Tibial nerve (tissue), 4 donors: ENCODE results near the gene ABCC10. TPM values are rescaled to one million over a fixed set of nuclear protein-coding genes. Genes with fewer than 3 reads are reported as not detected.

Source experiments
- DNase-seq, 2 donors: peaks; one replicate each; pipeline ENCODE4 v3.0.0-alpha.2; 2019; ENCODE audit warnings: low spot score in 2 of 2
- H3K27ac ChIP-seq, 4 donors: fragments of 200-600 bp; sonication (generic) in 3 of 4; one replicate each; pipeline ENCODE4 v1.5.1; 2017 to 2019; ENCODE audit warnings: mild to moderate bottlenecking in 1 of 4
- H3K27me3 ChIP-seq, 2 donors: fragments of 200-600 bp; sonication (generic) in 1 of 2; one replicate each; pipeline versions ENCODE4 v1.5.1 to v1.6.0; 2017 to 2019
- H3K36me3 ChIP-seq, 3 donors: fragments of 200-600 bp; sonication (generic); one replicate each; pipeline ENCODE4 v1.5.1; 2018 to 2019
- H3K4me1 ChIP-seq, 4 donors: fragments of 200-600 bp; sonication (generic) in 3 of 4; one replicate each; pipeline ENCODE4 v1.5.1; 2017 to 2019
- H3K4me3 ChIP-seq, 4 donors: fragments of 200-600 bp; sonication (generic) in 3 of 4; one replicate each; pipeline ENCODE4 v1.5.1; 2017 to 2019; ENCODE audit warnings: mild to moderate bottlenecking in 1 of 4, moderate library complexity in 1 of 4
- H3K9me3 ChIP-seq, 4 donors: fragments of 200-600 bp; sonication (generic) in 3 of 4; one replicate each; pipeline ENCODE4 v1.5.1; 2017 to 2019
- CTCF ChIP-seq, 5 experiments: fragments of 200-600 bp in 3 of 5; fragments of 450-650 bp in 2 of 5; sonication (generic) in 3 of 5; IDR thresholded peaks; one replicate each; pipeline ENCODE4 v1.5.1; 2016 to 2019; ENCODE audit warnings: antibody characterized with exemption in 5 of 5, mild to moderate bottlenecking in 3 of 5, moderate library complexity in 2 of 5
- EP300 ChIP-seq, 2 donors: sonication (generic); formaldehyde crosslinking; IDR thresholded peaks; one replicate each; pipeline ENCODE4 v1.6.1; 2017; ENCODE audit warnings: antibody characterized with exemption in 2 of 2, mild to moderate bottlenecking in 1 of 2
- POLR2A ChIP-seq, 2 donors: fragments of 450-650 bp; IDR thresholded peaks; one replicate each; pipeline ENCODE4 v1.6.1; 2017; ENCODE audit warnings: antibody characterized with exemption in 2 of 2, mild to moderate bottlenecking in 2 of 2, moderate library complexity in 2 of 2
- WGBS, 2 donors: methylation state at CpG; one replicate each; pipeline ENCODE4 v1.1.5; 2018; 5-methylcytosine and 5-hydroxymethylcytosine counted together
- total RNA-seq, 4 donors: library from RNA; depleted of rRNA; stranded (reverse); fragments of >200 nt; gene quantifications; one replicate each; pipeline ENCODE4 v1.1.0, GENCODE V29; 2016

ABCC10 gene
- total RNA-seq, 4 donors from 2014 or later: 14.9 to 35.9 (median 27.1) TPM

DNA sequence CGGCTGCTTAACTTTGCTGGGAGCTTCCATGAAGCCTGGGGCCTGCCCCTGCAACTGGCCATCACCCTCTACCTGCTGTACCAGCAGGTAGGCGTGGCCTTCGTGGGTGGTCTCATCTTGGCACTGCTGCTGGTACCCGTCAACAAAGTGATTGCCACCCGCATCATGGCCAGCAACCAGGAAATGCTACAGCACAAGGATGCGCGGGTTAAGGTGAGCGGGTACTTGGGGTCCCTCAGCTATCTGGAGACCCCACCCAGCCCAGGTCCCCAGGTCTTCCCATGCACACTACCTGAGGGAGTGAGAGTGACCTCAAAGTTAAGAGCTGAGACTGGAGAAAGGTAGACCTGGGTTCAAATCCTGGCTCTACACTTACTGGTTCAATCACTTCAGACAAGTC lies 5.8 kb downstream of the ABCC10 start:
- Histone ChIP-seq H3K4me1 (peaks cover 0 to 47% (median 28%) of the 10 kb centered on the region in 4 donors), H3K36me3 (peaks cover 0 to 35% (median 0%) of the 10 kb centered on the region in 3 donors), H3K4me3 (no peak overlapping the region), H3K27me3 (no peaks in the 10 kb centered on the region), H3K27ac (no peak overlapping the region), H3K9me3 (no peaks in the 10 kb centered on the region)
- WGBS, 2 donors: 69 to 86% methylated on average over 5 to 6 of the region's 8 CpGs
- no peak for DNase-seq
- TF ChIP-seq EP300 (IDR thresholded peaks at IDR 0.05) (no peak), POLR2A (IDR thresholded peaks at IDR 0.05) (no peak), CTCF (IDR thresholded peaks at IDR 0.05) (no peak)

DNA sequence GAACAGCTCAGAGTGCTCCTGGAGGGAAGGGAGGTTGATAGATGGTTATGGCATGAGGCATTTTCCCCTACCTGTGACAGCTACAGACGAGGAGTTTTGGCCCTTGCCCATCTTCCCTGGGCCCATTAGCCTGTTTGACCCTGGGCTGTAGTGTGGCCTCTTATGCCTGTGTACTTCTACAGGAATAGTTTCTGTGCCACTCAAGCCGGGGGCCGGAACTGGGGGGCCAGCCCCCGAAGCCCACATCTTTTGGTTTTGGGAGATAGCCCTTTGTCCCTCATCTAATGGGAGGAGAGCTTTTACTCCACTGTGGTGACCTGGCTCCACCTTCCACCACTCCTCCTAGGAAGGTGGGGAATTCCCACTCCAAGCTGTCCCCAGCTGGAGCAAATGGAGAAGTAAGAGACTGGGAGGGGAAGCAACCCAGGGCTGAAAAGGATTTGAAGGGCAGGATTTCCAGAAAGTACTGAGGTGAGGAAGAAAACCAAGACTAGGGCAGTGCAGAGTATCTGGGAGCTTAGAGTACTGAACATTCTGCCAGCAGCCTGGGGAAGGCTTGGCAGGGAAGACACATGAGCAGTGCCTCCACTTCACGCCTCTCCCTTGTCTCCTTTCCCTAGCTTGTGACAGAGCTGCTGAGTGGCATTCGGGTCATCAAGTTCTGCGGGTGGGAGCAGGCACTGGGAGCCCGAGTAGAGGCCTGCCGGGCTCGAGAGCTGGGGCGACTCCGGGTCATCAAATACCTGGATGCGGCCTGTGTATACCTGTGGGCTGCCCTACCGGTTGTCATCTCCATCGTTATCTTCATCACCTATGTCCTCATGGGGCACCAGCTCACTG lies 6.9 kb downstream of the ABCC10 start:
- H3K4me3 ChIP-seq: no peak overlapping the region
- TF ChIP-seq EP300 (IDR thresholded peaks at IDR 0.05) (no peak), POLR2A (IDR thresholded peaks at IDR 0.05) (no peak), CTCF (IDR thresholded peaks at IDR 0.05) (no peak)
- no peaks in the 10 kb centered on the region for H3K9me3 ChIP-seq
- no peaks in the 10 kb centered on the region for H3K27me3 ChIP-seq
- 85 to 94% methylated on average over 15 of the region's 15 CpGs for WGBS, 2 donors
- H3K27ac ChIP-seq: no peak overlapping the region
- DNase-seq: no peak
- peaks cover 0 to 46% (median 0%) of the 10 kb centered on the region in 3 donors for H3K36me3 ChIP-seq
- H3K4me1 ChIP-seq: peaks cover 0 to 36% (median 19%) of the 10 kb centered on the region in 4 donors

DNA sequence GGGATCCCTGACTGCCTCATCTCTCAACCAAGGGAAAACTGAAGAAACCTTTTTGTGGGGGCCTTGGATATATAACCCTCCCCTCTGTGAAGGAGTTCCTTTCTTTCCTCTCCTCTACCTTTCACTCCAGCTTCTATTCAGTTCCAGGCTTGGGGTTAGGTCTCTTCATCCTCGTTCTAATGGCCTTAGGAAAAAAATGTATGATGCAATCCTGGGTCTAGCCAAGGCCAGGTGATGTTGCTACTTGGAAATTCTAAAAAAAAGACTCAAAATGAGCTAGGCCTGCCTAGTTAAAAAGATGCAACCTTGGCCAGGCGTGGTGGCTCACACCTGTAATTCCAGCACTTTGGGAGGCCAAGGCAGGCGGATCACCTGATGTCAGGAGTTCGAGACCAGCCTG lies 7.6 kb downstream of the ABCC10 start:
- H3K27me3 ChIP-seq: no peaks in the 10 kb centered on the region
- peaks cover 0 to 53% (median 0%) of the 10 kb centered on the region in 3 donors for H3K36me3 ChIP-seq
- no peak overlapping the region for H3K27ac ChIP-seq
- no peak overlapping the region for H3K4me3 ChIP-seq
- peaks cover 0 to 30% (median 19%) of the 10 kb centered on the region in 4 donors for H3K4me1 ChIP-seq
- H3K9me3 ChIP-seq: no peaks in the 10 kb centered on the region
- WGBS, 2 donors: 98 to 99% methylated on average over 4 of the region's 4 CpGs
- TF ChIP-seq EP300 (IDR thresholded peaks at IDR 0.05): no peak
- TF ChIP-seq CTCF (IDR thresholded peaks at IDR 0.05): no peak
- TF ChIP-seq POLR2A (IDR thresholded peaks at IDR 0.05): no peak
- no peak for DNase-seq

DNA sequence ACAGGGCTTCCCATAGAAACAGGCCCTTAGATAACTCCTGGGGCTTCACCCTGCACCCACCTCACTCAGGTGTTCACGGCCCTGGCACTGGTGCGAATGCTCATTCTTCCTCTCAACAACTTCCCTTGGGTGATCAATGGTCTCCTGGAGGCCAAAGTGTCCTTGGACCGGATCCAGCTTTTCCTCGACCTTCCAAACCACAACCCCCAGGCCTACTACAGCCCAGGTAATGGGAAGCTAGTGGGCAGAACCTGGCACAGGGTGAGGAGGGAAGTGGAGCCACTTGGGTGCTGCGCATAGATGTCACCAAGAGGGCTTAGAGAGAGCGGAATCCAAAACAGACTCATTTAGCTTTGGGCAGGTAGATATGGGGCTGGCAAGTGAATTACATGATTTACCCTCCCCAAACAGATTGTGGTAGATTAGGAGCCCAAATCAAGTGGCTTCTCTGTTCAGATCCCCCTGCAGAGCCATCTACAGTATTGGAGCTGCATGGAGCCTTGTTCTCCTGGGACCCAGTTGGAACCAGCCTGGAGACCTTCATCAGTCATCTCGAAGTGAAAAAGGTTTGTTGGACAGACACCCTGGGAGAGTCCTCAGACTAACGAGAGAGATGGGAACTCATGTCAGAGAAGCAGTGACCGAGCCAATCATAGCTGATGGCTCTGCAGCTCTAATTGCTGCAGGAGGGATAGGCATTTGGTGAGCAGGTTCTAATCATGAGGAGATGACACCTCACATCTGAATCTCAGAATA lies 8.5 kb downstream of the ABCC10 start:
- TF ChIP-seq POLR2A (IDR thresholded peaks at IDR 0.05): no peak
- H3K36me3 ChIP-seq: peaks cover 0 to 59% (median 0%) of the 10 kb centered on the region in 3 donors
- H3K4me3 ChIP-seq: no peak overlapping the region
- no peak for DNase-seq
- H3K4me1 ChIP-seq: peaks cover 0 to 30% (median 19%) of the 10 kb centered on the region in 4 donors
- H3K27me3 ChIP-seq: no peaks in the 10 kb centered on the region
- peak overlapping the region in 2 of 4 donors; percentile 34 to 62 for H3K27ac ChIP-seq
- 90 to 91% methylated on average over 9 of the region's 9 CpGs for WGBS, 2 donors
- H3K9me3 ChIP-seq: no peaks in the 10 kb centered on the region

DNA sequence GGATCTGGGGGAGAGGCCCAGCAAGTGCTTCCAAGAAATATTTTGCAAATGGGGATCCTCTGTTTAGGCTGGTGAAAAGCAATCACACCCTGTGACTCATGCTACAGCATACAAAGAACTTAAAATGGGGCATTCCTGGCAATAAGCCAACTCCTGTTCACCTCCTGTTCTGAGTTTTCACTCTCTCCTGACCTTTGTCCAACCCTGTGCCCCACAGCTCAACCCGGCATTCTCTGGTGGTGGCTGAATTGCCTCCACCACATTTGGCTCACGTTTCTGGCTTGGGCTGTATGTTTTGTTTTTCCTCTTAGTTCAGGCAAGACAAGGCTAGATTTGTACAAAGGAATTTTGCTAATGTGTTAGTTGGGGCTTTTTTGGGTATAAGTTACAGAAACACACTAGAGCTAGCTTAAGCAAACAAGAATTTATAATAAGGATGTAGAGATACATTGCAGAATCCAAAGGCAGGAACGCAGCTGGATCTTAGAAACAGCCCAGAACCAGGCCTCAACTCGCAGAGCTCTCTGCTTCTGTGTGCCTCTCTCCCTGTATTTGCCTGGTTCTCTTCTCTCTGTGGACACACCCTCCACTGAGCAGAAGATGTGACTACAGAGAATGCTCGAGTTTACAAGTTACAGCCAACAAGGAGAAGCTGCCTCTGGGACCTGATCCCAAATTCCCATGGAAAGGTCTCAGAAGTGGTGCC lies 9.4 kb downstream of the ABCC10 start:
- no peaks in the 10 kb centered on the region for H3K27me3 ChIP-seq
- TF ChIP-seq CTCF (IDR thresholded peaks at IDR 0.05): no peak
- TF ChIP-seq EP300 (IDR thresholded peaks at IDR 0.05): peak in 1 of 2 donors; percentile 32
- no peak for TF ChIP-seq POLR2A (IDR thresholded peaks at IDR 0.05)
- H3K36me3 ChIP-seq: peaks cover 0 to 62% (median 3%) of the 10 kb centered on the region in 3 donors
- peak overlapping the region in 3 of 4 donors; percentile 4 to 62 (median 59) for H3K27ac ChIP-seq
- 16 to 19% methylated on average over 5 of the region's 5 CpGs for WGBS, 2 donors
- DNase-seq: peak in 1 of 2 donors; percentile 41
- peaks cover 0 to 30% (median 19%) of the 10 kb centered on the region in 4 donors for H3K4me1 ChIP-seq
- H3K4me3 ChIP-seq: no peak overlapping the region
- no peaks in the 10 kb centered on the region for H3K9me3 ChIP-seq
